CD4-positive, alpha-beta T cell treated with Interferon alpha-2 for 1 hour (primary cell): Measurements from ENCODE around the gene TEK.

ENCODE experiments used
- DNase-seq, 2 donors: peaks; one replicate each; pipeline ENCODE4 v3.0.0-alpha.2; 2020 to 2022

TEK gene

DNA sequence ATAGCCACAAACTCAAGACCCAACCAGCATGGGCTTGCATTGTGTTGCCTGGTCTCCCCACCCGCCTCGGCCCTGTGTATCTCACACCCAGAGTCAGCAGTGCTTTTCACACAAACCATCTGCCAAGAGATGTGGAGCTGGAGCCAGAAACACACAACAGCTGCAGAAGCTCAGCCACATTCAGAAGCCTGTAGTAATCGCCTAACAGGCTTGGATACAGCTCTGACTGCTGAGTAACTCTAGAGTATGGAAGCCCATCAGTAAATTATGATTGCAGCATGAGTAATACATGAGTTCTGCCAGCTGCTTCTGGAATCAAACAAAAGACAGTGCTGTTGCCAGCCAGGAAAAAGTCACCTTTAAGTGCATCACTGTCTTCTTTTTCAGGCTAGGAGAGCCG lies 16.0 kb downstream of the TEK start:
- no peak for DNase-seq

DNA sequence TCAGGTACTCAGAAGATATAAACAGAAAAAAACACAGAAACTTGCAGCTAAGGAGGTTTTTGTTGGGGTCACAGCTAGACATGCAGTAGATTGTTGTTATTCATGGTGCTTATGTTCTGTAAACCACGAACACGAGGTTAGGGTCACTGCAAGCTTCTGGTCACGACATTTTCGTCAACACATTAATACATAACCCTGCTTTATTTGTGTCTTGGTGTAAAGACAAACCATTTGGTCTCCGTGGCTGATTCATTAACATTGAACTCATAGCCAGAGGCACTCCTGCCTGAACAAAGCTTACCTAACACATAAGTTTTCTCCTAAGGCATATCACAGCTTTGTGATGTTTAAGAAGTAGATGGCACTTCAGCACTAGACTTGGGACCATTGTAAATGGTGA lies 16.9 kb downstream of the TEK start:
- DNase-seq, result no peak

DNA sequence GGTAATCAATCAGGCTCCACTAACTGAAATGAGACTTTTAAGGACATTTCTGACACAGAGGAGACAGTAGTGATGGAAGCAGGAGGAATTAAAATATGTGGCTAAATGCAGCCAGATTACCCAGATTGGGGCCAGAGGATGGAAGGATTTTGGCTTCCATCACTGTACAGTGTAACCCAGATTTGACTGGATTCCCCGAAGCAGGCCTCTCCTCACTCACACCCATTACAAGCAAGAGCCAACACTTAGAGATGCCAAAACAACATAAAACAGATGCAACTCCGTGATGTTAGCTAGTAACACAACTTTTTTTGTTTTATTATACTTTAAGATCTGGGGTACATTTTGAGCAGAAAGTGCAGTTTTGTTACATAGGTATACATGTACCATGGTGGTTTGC lies 17.6 kb downstream of the TEK start:
- no peak for DNase-seq

GRCh38 chr9:27129221-27129620 lies 20.2 kb downstream of the TEK start:
- no peak for DNase-seq

GRCh38 chr9:27131731-27132130 lies 22.7 kb downstream of the TEK start:
- DNase-seq, result no peak

- DNase-seq, result no peak
These were observed 24.8 kb downstream of the TEK start for GRCh38 chr9:27133817-27134216.

GRCh38 chr9:27142299-27142930 lies 33.4 kb downstream of the TEK start:
- no peak for DNase-seq

DNA sequence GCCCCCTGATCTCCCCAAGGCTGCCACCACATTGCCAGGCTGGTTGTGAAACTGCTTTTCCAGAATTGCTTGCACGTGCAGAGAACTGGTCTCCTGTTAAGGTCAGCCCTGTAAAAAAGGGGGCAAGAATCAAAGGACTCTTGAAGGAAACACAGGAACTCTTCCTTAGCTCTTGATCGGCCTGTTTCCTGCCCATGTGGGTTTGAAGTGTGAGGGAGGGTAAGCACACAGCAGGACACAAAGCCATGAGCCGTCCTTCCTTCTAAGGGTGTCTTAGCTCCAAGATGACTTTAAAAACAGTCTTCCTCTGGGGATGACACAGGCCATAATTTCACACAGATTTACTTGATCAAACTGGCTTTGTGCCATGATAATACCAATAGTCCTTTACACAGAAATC lies 36.1 kb downstream of the TEK start:
- DNase-seq, result no peak

GRCh38 chr9:27149651-27150050 lies 40.6 kb downstream of the TEK start:
- no peak for DNase-seq

DNA sequence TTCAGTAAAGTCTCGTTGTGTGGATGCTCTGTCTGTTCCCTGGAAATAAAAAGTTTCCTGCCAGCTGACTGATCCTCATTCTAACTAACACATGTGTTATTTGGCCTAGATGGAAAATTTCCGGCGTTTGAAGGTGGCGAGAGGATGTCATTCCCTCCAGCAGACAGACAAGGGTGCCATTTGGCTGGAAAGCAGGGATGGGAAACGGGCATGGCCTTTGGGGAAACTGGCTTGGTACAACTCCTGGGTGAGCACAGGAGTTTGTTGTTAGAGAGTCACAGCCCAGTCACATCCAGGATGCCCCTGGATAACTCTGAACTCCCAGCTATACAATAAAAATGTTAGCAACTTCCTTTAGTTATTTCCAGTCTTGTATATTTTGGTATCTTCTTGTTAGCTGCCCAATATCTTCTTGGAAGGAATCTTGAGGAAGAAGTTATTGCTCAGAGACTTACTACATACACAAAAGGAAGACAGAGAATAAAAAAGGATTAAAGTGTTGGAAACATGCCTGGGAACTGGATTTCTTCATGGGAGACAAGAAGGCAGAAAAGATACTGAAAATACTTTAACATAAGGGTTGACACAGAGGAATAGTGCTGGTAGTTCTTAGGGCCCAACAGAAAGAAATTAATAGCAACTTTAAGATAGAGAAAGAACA lies 41.9 kb downstream of the TEK start:
- no peak for DNase-seq

- DNase-seq, result no peak
These were observed 42.8 kb downstream of the TEK start for GRCh38 chr9:27151693-27152404.

GRCh38 chr9:27152405-27152718 lies 43.3 kb downstream of the TEK start:
- no peak for DNase-seq

DNA sequence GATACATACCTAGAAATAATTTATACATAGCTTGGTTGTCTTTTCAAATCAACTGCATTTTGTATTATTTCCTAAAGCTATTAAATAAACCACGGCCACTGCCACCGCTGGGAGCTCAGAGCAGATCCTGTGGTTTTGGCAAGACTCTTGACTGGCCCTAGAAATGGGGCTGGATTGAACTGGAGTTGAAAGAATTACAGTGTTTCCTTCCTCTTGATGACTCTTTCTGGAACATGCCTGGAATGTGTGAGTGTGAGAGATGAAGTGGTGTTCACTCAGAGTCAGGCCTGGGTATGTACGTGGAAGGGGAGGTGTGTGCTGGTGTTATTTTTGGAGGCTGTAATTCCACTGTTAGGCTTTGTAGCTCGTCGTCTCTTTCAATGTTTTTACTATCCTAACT lies 45.9 kb downstream of the TEK start:
- DNase-seq, result no peak

GRCh38 chr9:27157097-27157496 lies 48.1 kb downstream of the TEK start:
- no peak for DNase-seq

- DNase-seq, result no peak
These were observed 48.7 kb downstream of the TEK start for GRCh38 chr9:27157736-27158135.

- no peak for DNase-seq
These were observed 51.6 kb downstream of the TEK start for GRCh38 chr9:27160636-27161035.

GRCh38 chr9:27162045-27162444 lies 53.0 kb downstream of the TEK start:
- no peak for DNase-seq

DNA sequence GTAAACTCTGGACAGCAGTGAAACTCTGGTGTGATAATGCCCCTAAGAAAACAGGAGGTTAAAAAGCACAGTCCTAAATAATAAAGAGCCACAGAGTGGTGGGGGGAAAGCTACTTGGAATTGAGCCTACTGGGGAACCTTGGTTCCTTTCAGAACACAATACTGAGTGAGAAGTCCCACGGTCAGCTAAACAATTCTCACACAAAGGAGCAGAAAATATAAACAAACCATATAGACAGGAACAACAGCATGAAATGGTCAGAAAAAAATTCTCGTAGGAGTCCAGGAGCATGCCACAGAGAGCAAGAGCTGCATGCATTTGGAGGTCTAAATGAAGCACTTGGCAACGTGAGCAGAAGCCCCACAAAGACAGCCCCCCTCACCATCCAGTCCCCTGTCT lies 56.0 kb downstream of the TEK start:
- DNase-seq, result no peak

GRCh38 chr9:27165670-27166069 lies 56.6 kb downstream of the TEK start:
- DNase-seq, result no peak

DNA sequence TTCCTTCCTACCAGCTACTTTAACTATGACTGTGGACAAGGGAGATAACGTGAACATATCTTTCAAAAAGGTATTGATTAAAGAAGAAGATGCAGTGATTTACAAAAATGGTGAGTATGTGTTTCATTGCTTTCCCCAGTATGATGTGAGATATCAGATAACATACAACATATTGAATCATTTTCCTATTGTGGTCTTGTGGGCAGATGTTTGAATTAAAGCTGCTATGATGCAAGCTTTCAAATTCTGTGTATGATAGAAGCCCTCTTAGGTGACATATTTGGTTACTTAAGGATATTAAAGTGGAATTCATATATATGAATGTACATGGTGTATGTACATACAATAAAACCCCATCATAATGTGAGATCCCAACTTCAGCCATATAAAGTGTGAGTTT lies 59.5 kb downstream of the TEK start:
- no peak for DNase-seq

DNA sequence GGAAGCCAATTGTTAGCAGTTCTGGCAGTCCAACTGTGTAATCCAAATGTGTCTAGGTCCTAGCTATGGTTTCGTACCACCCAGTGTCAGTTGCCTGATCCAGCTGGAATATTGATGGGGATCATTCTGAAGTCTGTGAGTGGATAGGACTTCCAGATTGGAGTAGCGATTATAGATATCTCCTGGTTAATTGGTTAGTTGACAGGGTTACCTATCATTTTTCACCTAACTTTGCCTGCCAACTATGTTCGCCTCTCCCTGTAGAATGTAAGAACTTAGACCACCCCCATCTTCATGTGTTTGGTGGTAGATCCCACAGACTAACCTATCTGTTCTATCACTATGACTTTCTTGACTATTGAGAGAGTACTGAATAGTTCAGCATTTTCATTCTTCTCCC lies 59.9 kb downstream of the TEK start:
- no peak for DNase-seq

- DNase-seq, result no peak
These were observed 67.9 kb downstream of the TEK start for GRCh38 chr9:27176971-27177370.

- no peak for DNase-seq
These were observed 70.3 kb downstream of the TEK start for GRCh38 chr9:27179245-27179865.

DNA sequence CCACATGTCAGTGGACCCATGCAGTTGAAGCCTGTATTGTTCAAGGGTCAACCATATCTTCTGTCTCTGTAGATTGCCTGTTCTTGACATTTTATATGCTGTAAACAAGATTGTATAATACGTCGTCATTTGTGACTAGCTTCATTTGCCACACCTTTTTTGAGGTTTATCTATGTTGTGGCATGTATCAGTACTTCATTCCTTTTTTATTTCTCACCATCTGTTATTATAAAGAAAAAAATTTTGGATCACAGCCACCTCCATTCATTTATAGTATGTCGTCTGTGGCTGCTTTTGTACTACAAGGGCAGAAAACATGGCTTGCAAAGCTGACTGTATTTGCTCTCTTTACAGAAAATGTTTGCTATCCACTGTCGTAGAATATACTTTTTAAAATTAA lies 72.4 kb downstream of the TEK start:
- DNase-seq, result no peak
